Prostate gland (tissue), 2 donors: ENCODE results near the gene CALM3.

Experiments used
- POLR2A ChIP-seq: fragments of 450-650 bp; IDR thresholded peaks from one replicate; pipeline ENCODE4 v1.6.1; 2016; ENCODE audit warnings: antibody characterized with exemption, mild to moderate bottlenecking
- TF ChIP-seq, protein P1 (sequence below), 4 experiments: fragments of 200-600 bp in 2 of 4; fragments of 450-650 bp in 2 of 4; sonication (generic) in 2 of 4; IDR thresholded peaks; 1 replicate in 3 of 4; 2 replicates in 1 of 4; pipeline ENCODE4 v1.5.1; 2016 to 2019; ENCODE audit warnings: antibody characterized with exemption in 4 of 4, mild to moderate bottlenecking in 2 of 4, moderate library complexity in 2 of 4

DNA sequence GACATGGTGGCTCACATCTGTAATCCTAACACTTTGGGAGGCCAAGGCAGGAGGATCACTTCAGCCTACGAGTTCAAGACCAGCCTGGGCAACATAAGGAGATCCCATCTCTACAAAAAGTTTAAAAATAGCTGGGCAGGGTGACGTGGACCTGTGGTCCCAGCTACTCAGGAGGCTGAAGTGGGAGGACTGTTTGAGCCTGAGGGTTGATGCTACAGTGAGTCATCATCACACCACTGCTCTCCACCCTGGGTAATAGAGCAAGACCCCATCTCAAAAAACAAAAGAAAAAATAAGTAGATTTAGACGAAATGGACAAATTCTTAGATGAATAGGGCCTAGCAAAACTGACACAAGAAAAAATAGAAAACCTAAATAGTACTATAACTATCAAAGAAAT lies 45.3 kb downstream of the CALM3 start:
- TF ChIP-seq, protein P1, sequence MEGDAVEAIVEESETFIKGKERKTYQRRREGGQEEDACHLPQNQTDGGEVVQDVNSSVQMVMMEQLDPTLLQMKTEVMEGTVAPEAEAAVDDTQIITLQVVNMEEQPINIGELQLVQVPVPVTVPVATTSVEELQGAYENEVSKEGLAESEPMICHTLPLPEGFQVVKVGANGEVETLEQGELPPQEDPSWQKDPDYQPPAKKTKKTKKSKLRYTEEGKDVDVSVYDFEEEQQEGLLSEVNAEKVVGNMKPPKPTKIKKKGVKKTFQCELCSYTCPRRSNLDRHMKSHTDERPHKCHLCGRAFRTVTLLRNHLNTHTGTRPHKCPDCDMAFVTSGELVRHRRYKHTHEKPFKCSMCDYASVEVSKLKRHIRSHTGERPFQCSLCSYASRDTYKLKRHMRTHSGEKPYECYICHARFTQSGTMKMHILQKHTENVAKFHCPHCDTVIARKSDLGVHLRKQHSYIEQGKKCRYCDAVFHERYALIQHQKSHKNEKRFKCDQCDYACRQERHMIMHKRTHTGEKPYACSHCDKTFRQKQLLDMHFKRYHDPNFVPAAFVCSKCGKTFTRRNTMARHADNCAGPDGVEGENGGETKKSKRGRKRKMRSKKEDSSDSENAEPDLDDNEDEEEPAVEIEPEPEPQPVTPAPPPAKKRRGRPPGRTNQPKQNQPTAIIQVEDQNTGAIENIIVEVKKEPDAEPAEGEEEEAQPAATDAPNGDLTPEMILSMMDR (IDR thresholded peaks at IDR 0.05): no peak
- no peak for TF ChIP-seq POLR2A
